HEK293T (cell line): ENCODE results near the gene BOC.

Experiments used
- ELF4 ChIP-seq: fragments of 450-650 bp; IDR thresholded peaks from 2 replicates; pipeline ENCODE4 v1.6.1; 2017; ENCODE audit warnings: antibody characterized with exemption
- FOXK2 ChIP-seq: fragments of 450-650 bp; IDR thresholded peaks from 2 replicates; pipeline ENCODE4 v1.6.1; 2016; ENCODE audit warnings: mild to moderate bottlenecking
- FOXM1 ChIP-seq: fragments of 450-650 bp; IDR thresholded peaks from 2 replicates; pipeline ENCODE4 v1.6.1; 2017; ENCODE audit warnings: mild to moderate bottlenecking, borderline replicate concordance
- HDGF ChIP-seq: fragments of 450-650 bp; IDR thresholded peaks from 2 replicates; pipeline ENCODE4 v1.6.1; 2017; ENCODE audit warnings: antibody characterized with exemption, borderline replicate concordance
- NFRKB ChIP-seq: fragments of 450-650 bp; IDR thresholded peaks from 2 replicates; pipeline ENCODE4 v1.6.1; 2016; ENCODE audit warnings: mild to moderate bottlenecking, moderate library complexity
- SP1 ChIP-seq: fragments of 450-650 bp; IDR thresholded peaks from 2 replicates; pipeline ENCODE4 v1.6.1; 2017
- SUZ12 ChIP-seq: fragments of 450-650 bp; IDR thresholded peaks from 2 replicates; pipeline ENCODE4 v1.6.1; 2016; ENCODE audit warnings: mild to moderate bottlenecking
- ZNF384 ChIP-seq: fragments of 450-650 bp; IDR thresholded peaks from 2 replicates; pipeline ENCODE4 v1.6.1; 2016

DNA sequence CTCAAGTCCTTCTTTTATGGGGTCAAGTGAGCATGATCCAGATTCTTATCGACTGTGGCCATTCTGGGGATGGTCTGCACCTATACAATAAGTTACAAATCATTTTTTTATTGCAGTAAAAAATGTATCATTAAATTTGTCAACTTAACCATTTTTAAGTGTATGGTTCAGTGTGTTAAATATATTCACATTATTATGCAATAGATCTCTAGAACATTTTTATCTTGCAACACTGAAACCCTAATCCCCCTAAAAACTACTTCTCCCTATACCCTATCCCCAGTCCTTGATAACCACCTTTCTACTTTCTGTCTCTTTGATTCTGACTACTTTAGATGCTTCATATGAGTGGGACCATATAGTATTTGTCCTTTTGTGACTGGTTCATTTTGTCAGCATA lies 10.4 kb upstream of the BOC start:
- TF ChIP-seq FOXK2 (no peak), SUZ12 (no peak), SP1 (no peak), FOXM1 (no peak), NFRKB (no peak), ZNF384 (no peak), HDGF (no peak), ELF4 (no peak)
